Panc1 (cell line): ENCODE data around the gene PPTC7. TPM values are rescaled to one million over a fixed set of nuclear protein-coding genes. Genes with fewer than 3 reads are reported as not detected.

Source experiments
- ATAC-seq: fragments of 200-7000 bp; cut with Tn5 transposase; 2 replicates; pipeline ENCODE4 v1.9.1; 2020; ENCODE audit warnings: mild to moderate bottlenecking, moderate library complexity
- BruUV-seq: library from RNA; stranded (reverse); fragments of 400-500 nt; replicated peaks from 2 replicates; lab custom pipeline; 2021; lab: Mats Ljungman, UMichigan
- CTCF ChIA-PET: fragments of 300-600 bp; sonication (Branson Sonifier 250); formaldehyde crosslinking; loops from one replicate; lab custom pipeline; 2022; ENCODE audit warnings: antibody characterized with exemption; lab: Charles Lee
- POLR2A ChIA-PET: fragments of 300-600 bp; sonication (Branson Sonifier 250); formaldehyde crosslinking; loops from one replicate; lab custom pipeline; 2022; ENCODE audit warnings: antibody characterized with exemption; lab: Charles Lee
- DNase-seq: peaks from one replicate; pipeline ENCODE4 v3.0.0-alpha.2; 2010; ENCODE audit warnings: low read depth, low spot score
- H3K27ac ChIP-seq: 2 replicates; pipeline ENCODE4 v1.5.1; 2011; ENCODE audit warnings: mild to moderate bottlenecking, low read length, inconsistent platforms
- H3K27me3 ChIP-seq: fragments of 200-500 bp; sonication (Bioruptor generic); 2 replicates; pipeline ENCODE4 v1.6.0; 2014; ENCODE audit warnings: low read length, inconsistent platforms; ENCODE audit not compliant: control insufficient read depth, insufficient read depth
- H3K36me3 ChIP-seq: fragments of 200-500 bp; sonication (Bioruptor generic); 2 replicates; pipeline ENCODE4 v1.5.1; 2014; ENCODE audit warnings: inconsistent platforms, mild to moderate bottlenecking, low read length, moderate library complexity; ENCODE audit not compliant: control insufficient read depth, insufficient read depth
- H3K4me1 ChIP-seq: 2 replicates; pipeline ENCODE4 v1.5.1; 2011; ENCODE audit warnings: inconsistent platforms, mild to moderate bottlenecking, low read length, moderate library complexity; ENCODE audit not compliant: control insufficient read depth, insufficient read depth
- H3K4me3 ChIP-seq, 2 experiments: 2 replicates each; pipeline ENCODE4 v1.5.1; 2011 to 2012; ENCODE audit warnings: low read depth in 2 of 2, low read length in 2 of 2, mild to moderate bottlenecking in 2 of 2, inconsistent platforms in 1 of 2, moderate library complexity in 1 of 2
- H3K9me3 ChIP-seq: fragments of 200-500 bp; sonication (Bioruptor generic); 2 replicates; pipeline ENCODE4 v1.5.1; 2014; ENCODE audit warnings: low read depth, mild to moderate bottlenecking, inconsistent platforms, low read length, moderate library complexity; ENCODE audit not compliant: control insufficient read depth, insufficient read depth
- POLR2AphosphoS5 ChIP-seq: IDR thresholded peaks from 2 replicates; pipeline ENCODE4 v1.6.1; 2012; ENCODE audit warnings: mild to moderate bottlenecking, low read depth, low read length, moderate library complexity
- SIN3A ChIP-seq: IDR thresholded peaks from 2 replicates; pipeline ENCODE4 v1.6.1; 2012; ENCODE audit warnings: low read depth, mild to moderate bottlenecking, low read length, moderate library complexity, borderline replicate concordance; ENCODE audit not compliant: insufficient read depth
- TCF7L2 ChIP-seq: IDR thresholded peaks from 2 replicates; pipeline ENCODE4 v1.6.1; 2011; ENCODE audit warnings: mild to moderate bottlenecking, low read depth, low read length, inconsistent platforms
- in situ Hi-C: cut with HindIII; loops from 2 replicates; pipeline ENCODE4 v1.10.0; 2016; ENCODE audit warnings: low sequenced_read_pairs, low pct_unique_long_range_greater_than_20kb
- intact Hi-C: fragments of 100-400 bp; cut with micrococcal nuclease; formaldehyde crosslinking; loops from one replicate; pipeline ENCODE4 v1.10.0; 2022; ENCODE audit not compliant: unreplicated experiment
- total RNA-seq: library from RNA; stranded (reverse); gene quantifications from one replicate; pipeline ENCODE4 v1.2.1, GENCODE V29; 2021; ENCODE audit not compliant: unreplicated experiment
- TF ChIP-seq, protein P1 (sequence below): fragments of 450-650 bp; IDR thresholded peaks from 2 replicates; pipeline ENCODE4 v1.5.1; 2017; ENCODE audit warnings: mild to moderate bottlenecking
- TF ChIP-seq, protein P2 (sequence below), 2 experiments: IDR thresholded peaks; 2 replicates each; pipeline ENCODE4 v1.6.1; 2011 to 2012; ENCODE audit warnings: low read depth in 2 of 2, control low read depth in 1 of 2, low read length in 1 of 2, mild to moderate bottlenecking in 1 of 2, moderate library complexity in 1 of 2; ENCODE audit not compliant: insufficient read depth in 1 of 2

Gene PPTC7
- total RNA-seq, 1 experiment from 2014 or later = 18.4 TPM

DNA sequence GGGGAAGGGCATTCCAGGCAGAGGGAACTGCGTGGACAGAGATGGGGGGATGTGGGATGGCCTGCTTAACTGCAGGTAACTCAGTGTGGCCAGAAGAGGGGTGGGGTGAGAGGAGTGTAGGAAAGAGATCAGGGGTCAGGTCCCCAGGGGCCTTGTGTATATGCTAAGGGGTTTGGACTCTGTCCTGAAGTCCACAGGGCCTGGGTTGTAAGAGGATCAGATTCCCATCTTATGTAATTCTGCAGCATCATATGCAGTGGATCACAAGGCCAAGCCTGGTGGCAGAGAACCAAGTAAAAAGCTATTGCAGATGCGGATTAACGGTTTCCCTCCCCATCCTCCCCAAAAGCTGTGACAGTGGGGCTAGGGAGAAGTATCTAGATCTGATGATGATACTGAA lies 39.5 kb upstream of the PPTC7 start:
- Histone ChIP-seq H3K27ac (no peak overlapping the region), H3K36me3 (no peaks in the 10 kb centered on the region), H3K9me3 (no peaks in the 10 kb centered on the region), H3K4me3 (no peak overlapping the region), H3K27me3 (no peaks in the 10 kb centered on the region), H3K4me1 (no peaks in the 10 kb centered on the region)
- BruUV-seq = no TSS peak
- no peak for TF ChIP-seq POLR2AphosphoS5
- TF ChIP-seq, protein P1, sequence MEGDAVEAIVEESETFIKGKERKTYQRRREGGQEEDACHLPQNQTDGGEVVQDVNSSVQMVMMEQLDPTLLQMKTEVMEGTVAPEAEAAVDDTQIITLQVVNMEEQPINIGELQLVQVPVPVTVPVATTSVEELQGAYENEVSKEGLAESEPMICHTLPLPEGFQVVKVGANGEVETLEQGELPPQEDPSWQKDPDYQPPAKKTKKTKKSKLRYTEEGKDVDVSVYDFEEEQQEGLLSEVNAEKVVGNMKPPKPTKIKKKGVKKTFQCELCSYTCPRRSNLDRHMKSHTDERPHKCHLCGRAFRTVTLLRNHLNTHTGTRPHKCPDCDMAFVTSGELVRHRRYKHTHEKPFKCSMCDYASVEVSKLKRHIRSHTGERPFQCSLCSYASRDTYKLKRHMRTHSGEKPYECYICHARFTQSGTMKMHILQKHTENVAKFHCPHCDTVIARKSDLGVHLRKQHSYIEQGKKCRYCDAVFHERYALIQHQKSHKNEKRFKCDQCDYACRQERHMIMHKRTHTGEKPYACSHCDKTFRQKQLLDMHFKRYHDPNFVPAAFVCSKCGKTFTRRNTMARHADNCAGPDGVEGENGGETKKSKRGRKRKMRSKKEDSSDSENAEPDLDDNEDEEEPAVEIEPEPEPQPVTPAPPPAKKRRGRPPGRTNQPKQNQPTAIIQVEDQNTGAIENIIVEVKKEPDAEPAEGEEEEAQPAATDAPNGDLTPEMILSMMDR = no peak
- TF ChIP-seq TCF7L2 = no peak
- TF ChIP-seq, protein P2, sequence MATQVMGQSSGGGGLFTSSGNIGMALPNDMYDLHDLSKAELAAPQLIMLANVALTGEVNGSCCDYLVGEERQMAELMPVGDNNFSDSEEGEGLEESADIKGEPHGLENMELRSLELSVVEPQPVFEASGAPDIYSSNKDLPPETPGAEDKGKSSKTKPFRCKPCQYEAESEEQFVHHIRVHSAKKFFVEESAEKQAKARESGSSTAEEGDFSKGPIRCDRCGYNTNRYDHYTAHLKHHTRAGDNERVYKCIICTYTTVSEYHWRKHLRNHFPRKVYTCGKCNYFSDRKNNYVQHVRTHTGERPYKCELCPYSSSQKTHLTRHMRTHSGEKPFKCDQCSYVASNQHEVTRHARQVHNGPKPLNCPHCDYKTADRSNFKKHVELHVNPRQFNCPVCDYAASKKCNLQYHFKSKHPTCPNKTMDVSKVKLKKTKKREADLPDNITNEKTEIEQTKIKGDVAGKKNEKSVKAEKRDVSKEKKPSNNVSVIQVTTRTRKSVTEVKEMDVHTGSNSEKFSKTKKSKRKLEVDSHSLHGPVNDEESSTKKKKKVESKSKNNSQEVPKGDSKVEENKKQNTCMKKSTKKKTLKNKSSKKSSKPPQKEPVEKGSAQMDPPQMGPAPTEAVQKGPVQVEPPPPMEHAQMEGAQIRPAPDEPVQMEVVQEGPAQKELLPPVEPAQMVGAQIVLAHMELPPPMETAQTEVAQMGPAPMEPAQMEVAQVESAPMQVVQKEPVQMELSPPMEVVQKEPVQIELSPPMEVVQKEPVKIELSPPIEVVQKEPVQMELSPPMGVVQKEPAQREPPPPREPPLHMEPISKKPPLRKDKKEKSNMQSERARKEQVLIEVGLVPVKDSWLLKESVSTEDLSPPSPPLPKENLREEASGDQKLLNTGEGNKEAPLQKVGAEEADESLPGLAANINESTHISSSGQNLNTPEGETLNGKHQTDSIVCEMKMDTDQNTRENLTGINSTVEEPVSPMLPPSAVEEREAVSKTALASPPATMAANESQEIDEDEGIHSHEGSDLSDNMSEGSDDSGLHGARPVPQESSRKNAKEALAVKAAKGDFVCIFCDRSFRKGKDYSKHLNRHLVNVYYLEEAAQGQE (IDR thresholded peaks at IDR 0.05; ENCODE audit: insufficient read depth in 1 of 2, low read depth in 2 of 2, low read length in 1 of 2) = no peak
- TF ChIP-seq SIN3A = no peak
- no peak for DNase-seq
- ChIA-PET CTCF (no interaction called here), POLR2A (interaction anchor here (0.5 to 0.9 kb wide), 2 partner anchors 33 to 200 kb away, joined by 3 to 7 read pairs; no protein-coding TSS in a partner anchor)
- intact Hi-C loops = no loop called here
- no peak for ATAC-seq
- in situ Hi-C loops = no loop called here

DNA sequence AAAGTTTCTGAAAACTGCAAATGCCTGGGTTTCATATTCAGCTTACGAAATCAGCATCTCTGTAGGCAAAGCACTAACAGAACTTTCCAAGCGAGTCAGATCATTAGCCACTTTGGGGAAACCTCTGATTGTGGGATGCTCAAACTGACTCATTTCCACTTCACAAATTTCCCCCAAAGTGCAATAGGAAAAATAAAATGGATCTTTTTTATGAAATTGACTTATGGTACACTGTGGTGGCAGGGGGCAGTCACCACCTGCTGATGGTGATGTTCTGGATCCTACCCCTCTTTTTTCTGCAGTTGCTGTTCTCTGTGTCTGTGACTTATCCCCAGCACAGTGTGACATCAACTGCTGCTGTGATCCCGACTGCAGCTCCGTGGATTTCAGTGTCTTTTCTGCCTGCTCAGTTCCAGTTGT lies 36.4 kb upstream of the PPTC7 start:
- H3K27ac ChIP-seq = no peak overlapping the region
- intact Hi-C loops = loop anchor here (10.0 kb wide), 1 partner anchor 75 kb away; no protein-coding TSS in a partner anchor

More for the DNA sequence above, 36.4 kb upstream of the PPTC7 start:
- ChIA-PET POLR2A (no interaction called here), CTCF (interaction anchor here (0.6 kb wide), 1 partner anchor 18 kb away, joined by 3 read pairs; no protein-coding TSS in a partner anchor)
- in situ Hi-C loops = no loop called here
- H3K4me3 ChIP-seq = no peak overlapping the region
- DNase-seq (no peak), ATAC-seq (no peak)
- TF ChIP-seq SIN3A = no peak
- TF ChIP-seq, protein P2 (IDR thresholded peaks at IDR 0.05; ENCODE audit: insufficient read depth in 1 of 2, low read depth in 2 of 2, low read length in 1 of 2) = no peak
- TF ChIP-seq, protein P1 = no peak
- no peak for TF ChIP-seq POLR2AphosphoS5
- TF ChIP-seq TCF7L2 = no peak
- no peaks in the 10 kb centered on the region for H3K27me3 ChIP-seq
- H3K36me3 ChIP-seq = no peaks in the 10 kb centered on the region
- 0 out of 2 replicates have a peak, but pooled peaks cover 1% of the 10 kb centered on the region for H3K4me1 ChIP-seq
- no peaks in the 10 kb centered on the region for H3K9me3 ChIP-seq
- no TSS peak for BruUV-seq
